CD4-positive, CD25-positive, alpha-beta regulatory T cell (primary cell): ENCODE measurements around the gene CRIP3. TPM values are rescaled to one million over a fixed set of nuclear protein-coding genes. Genes with fewer than 3 reads are reported as not detected.

Experiments used
- ATAC-seq, 2 donors: fragments of 150-1000 bp; cut with Tn5 transposase; one replicate each; pipeline ENCODE4 v1.10.0; 2021; ENCODE audit warnings: low read depth in 2 of 2, moderate number of reproducible peaks in 2 of 2, moderate library complexity in 1 of 2
- DNase-seq, 3 donors: peaks; one replicate each; pipeline versions ENCODE4 v3.0.0 to v3.0.0-alpha.2; 2012 to 2022; ENCODE audit warnings: mixed read lengths in 1 of 3
- H3K27ac ChIP-seq: one replicate; pipeline ENCODE4 v1.7.0; 2013; ENCODE audit warnings: mild to moderate bottlenecking, low read length; ENCODE audit not compliant: insufficient read depth, poor library complexity, severe bottlenecking
- H3K27me3 ChIP-seq: one replicate; pipeline ENCODE4 v1.7.0; 2013; ENCODE audit warnings: low read length; ENCODE audit not compliant: control insufficient read depth, insufficient read depth
- H3K36me3 ChIP-seq: one replicate; pipeline ENCODE4 v1.7.0; 2013; ENCODE audit warnings: mild to moderate bottlenecking, low read length, moderate library complexity; ENCODE audit not compliant: control insufficient read depth, insufficient read depth
- H3K4me1 ChIP-seq: 2 replicates; pipeline ENCODE4 v1.7.0; 2013; ENCODE audit warnings: mild to moderate bottlenecking, low read length; ENCODE audit not compliant: insufficient read depth, control insufficient read depth, poor library complexity, severe bottlenecking
- H3K4me3 ChIP-seq: one replicate; pipeline ENCODE4 v1.7.0; 2013; ENCODE audit warnings: low read depth, mild to moderate bottlenecking, low read length, moderate library complexity
- H3K9me3 ChIP-seq, 2 experiments: 1 replicate in 1 of 2; 2 replicates in 1 of 2; pipeline ENCODE4 v1.7.0; 2013; ENCODE audit warnings: low read length in 2 of 2, mild to moderate bottlenecking in 1 of 2, moderate library complexity in 1 of 2; ENCODE audit not compliant: control insufficient read depth in 2 of 2
- H3K27ac Mint-ChIP-seq, 3 donors: one replicate each; pipeline ENCODE4 v1.8.0; 2020 to 2022; ENCODE audit warnings: mild to moderate bottlenecking in 3 of 3, mixed read lengths in 3 of 3, moderate library complexity in 2 of 3
- H3K27me3 Mint-ChIP-seq: one replicate; pipeline ENCODE4 v1.8.0; 2022; ENCODE audit warnings: mild to moderate bottlenecking, mixed read lengths
- H3K36me3 Mint-ChIP-seq: one replicate; pipeline ENCODE4 v1.8.0; 2020; ENCODE audit warnings: mixed read lengths
- H3K4me1 Mint-ChIP-seq, 4 donors: one replicate each; pipeline ENCODE4 v1.8.0; 2020 to 2022; ENCODE audit warnings: mixed read lengths in 4 of 4, mild to moderate bottlenecking in 1 of 4
- H3K4me3 Mint-ChIP-seq, 4 donors: one replicate each; pipeline ENCODE4 v1.8.0; 2020 to 2022; ENCODE audit warnings: mild to moderate bottlenecking in 4 of 4, mixed read lengths in 4 of 4, moderate library complexity in 3 of 4
- H3K9me3 Mint-ChIP-seq, 7 donors: one replicate each; pipeline ENCODE4 v1.8.0; 2020 to 2022; ENCODE audit warnings: mixed read lengths in 7 of 7, mild to moderate bottlenecking in 3 of 7, moderate library complexity in 2 of 7
- polyA plus RNA-seq, 4 donors: library from polyadenylated mRNA; unstranded; fragments of 300-500 nt; fragmentation: Illumina TruSeq; gene quantifications; one replicate each; pipeline ENCODE4 v1.2.3, GENCODE V29; 2021
- total RNA-seq: library from RNA; stranded (reverse); gene quantifications from one replicate; pipeline ENCODE4 v1.2.3, GENCODE V29; 2022

CRIP3 gene
- total and polyA plus RNA-seq, 5 donors from 2014 or later: 0.35 to 3.8 TPM; not detected in 3

GRCh38 chr6:43285832-43286231 is 22.8 kb downstream of the CRIP3 start:
- no peaks in the 10 kb centered on the region for H3K36me3 Mint-ChIP-seq
- Histone ChIP-seq H3K27me3 (no peaks in the 10 kb centered on the region), H3K9me3 (no peaks in the 10 kb centered on the region), H3K4me1 (no peaks in the 10 kb centered on the region), H3K4me3 (no peak overlapping the region), H3K36me3 (no peaks in the 10 kb centered on the region), H3K27ac (no peak overlapping the region)
- no peaks in the 10 kb centered on the region for H3K9me3 Mint-ChIP-seq
- H3K4me3 Mint-ChIP-seq: no peak overlapping the region
- ATAC-seq (no peak), DNase-seq (no peak)
- H3K27ac Mint-ChIP-seq: no peak overlapping the region
- peaks cover 0 to 3% (median under 1%) of the 10 kb centered on the region in 4 donors for H3K4me1 Mint-ChIP-seq
- H3K27me3 Mint-ChIP-seq: peaks cover 32% of the 10 kb centered on the region

DNA sequence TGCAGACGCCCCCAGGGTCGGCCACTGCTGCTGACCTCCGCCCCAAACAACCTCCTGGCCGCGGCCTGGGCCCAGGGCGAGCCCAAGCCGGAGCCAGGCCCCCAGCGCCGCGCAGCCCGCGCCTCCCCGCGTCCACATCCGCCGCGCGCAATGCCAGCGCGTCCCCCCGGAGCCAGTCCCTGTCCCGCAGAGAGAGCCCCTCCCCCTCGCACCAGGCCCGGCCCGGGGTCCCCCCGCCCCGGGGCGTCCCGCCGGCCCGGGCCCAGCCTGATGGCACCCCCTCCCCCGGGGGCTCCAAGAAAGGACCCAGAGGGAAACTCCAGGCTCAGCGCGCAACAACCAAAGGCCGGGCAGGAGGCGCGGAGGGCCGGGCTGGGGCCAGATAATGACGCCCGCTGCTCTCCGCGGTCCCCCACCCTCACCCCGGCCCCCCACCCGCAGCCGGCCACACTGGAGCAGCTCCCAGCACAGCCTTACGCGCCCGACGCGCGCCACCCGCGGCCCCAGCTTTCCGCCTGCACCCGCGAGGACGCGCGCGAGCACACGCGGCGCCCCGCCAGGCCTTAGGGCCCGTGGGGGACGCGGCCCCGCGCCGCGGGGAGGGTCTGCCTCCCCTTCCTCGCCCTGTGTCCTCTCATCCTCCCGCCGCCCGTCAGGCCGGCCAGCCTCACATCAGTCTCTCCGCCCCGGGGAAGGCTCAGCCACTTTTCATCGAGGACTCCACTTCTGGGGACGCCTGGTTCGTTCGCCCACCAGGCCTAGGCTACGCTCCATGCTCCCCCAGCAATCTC is 23.4 kb downstream of the CRIP3 start:
- DNase-seq (no peak), ATAC-seq (no peak)
- Histone ChIP-seq H3K4me3 (no peak overlapping the region), H3K4me1 (no peaks in the 10 kb centered on the region), H3K27me3 (no peaks in the 10 kb centered on the region), H3K9me3 (no peaks in the 10 kb centered on the region), H3K36me3 (no peaks in the 10 kb centered on the region), H3K27ac (no peak overlapping the region)
- H3K27me3 Mint-ChIP-seq: peaks cover 38% of the 10 kb centered on the region
- no peaks in the 10 kb centered on the region for H3K9me3 Mint-ChIP-seq
- H3K36me3 Mint-ChIP-seq: no peaks in the 10 kb centered on the region
- H3K27ac Mint-ChIP-seq: no peak overlapping the region
- H3K4me3 Mint-ChIP-seq: no peak overlapping the region
- peaks cover 0 to 3% (median under 1%) of the 10 kb centered on the region in 4 donors for H3K4me1 Mint-ChIP-seq

GRCh38 chr6:43283905-43284304 is 24.7 kb downstream of the CRIP3 start:
- DNase-seq (no peak), ATAC-seq (no peak)
- Histone ChIP-seq H3K4me3 (no peak overlapping the region), H3K36me3 (no peaks in the 10 kb centered on the region), H3K4me1 (no peaks in the 10 kb centered on the region), H3K9me3 (no peaks in the 10 kb centered on the region), H3K27me3 (no peaks in the 10 kb centered on the region), H3K27ac (no peak overlapping the region)
- peaks cover 45% of the 10 kb centered on the region for H3K27me3 Mint-ChIP-seq
- peaks cover 0 to 3% (median under 1%) of the 10 kb centered on the region in 4 donors for H3K4me1 Mint-ChIP-seq
- H3K4me3 Mint-ChIP-seq: no peak overlapping the region
- no peaks in the 10 kb centered on the region for H3K9me3 Mint-ChIP-seq
- no peak overlapping the region for H3K27ac Mint-ChIP-seq
- H3K36me3 Mint-ChIP-seq: no peaks in the 10 kb centered on the region

GRCh38 chr6:43283514-43283901 is 25.1 kb downstream of the CRIP3 start:
- no peaks in the 10 kb centered on the region for H3K27me3 ChIP-seq

DNA sequence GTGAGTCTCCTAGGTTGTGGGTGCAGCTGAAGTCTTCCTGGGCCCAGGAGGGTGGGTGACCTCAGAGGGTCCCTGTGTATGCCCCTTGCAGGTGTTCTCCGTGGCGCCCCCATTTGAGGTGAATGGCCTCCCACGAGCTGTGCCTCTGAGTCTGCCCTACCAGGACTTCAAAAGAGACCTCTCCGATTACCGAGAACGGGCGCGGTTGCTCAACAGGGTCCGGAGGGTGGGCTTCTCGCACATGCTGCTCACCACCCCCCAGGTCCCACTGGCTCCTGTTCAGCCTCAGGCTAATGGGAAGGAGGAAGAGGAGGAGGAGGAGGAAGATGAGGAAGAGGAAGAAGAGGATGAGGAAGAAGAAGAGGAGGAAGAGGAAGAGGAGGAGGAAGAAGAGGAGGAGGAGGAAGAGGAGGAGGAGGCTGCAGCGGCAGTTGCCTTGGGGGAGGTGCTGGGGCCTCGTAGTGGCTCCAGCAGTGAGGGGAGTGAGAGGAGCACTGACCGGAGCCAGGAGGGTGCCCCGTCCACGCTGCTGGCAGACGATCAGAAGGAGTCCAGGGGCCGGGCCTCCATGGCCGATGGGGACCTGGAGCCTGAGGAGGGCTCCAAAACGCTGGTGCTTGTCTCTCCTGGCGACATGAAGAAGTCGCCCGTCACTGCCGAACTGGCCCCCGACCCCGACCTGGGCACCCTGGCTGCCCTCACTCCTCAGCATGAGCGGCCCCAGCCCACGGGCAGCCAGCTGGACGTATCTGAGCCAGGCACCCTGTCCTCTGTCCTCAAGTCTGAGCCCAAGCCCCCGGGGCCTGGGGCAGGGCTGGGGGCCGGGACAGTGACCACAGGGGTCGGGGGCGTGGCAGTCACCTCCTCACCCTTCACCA is 25.8 kb downstream of the CRIP3 start:
- Mint-ChIP-seq H3K4me3 (no peak overlapping the region), H3K9me3 (no peaks in the 10 kb centered on the region), H3K4me1 (peaks cover 0 to 3% (median under 1%) of the 10 kb centered on the region in 4 donors), H3K36me3 (no peaks in the 10 kb centered on the region), H3K27ac (no peak overlapping the region), H3K27me3 (peaks cover 51% of the 10 kb centered on the region)
- DNase-seq: no peak
- H3K4me3 ChIP-seq: no peak overlapping the region
- no peaks in the 10 kb centered on the region for H3K36me3 ChIP-seq
- H3K9me3 ChIP-seq: no peaks in the 10 kb centered on the region
- no peaks in the 10 kb centered on the region for H3K27me3 ChIP-seq
- no peak overlapping the region for H3K27ac ChIP-seq
- H3K4me1 ChIP-seq: no peaks in the 10 kb centered on the region
- ATAC-seq: no peak

More at GRCh38 chr6:43283514-43283901, 25.1 kb downstream of the CRIP3 start:
- Mint-ChIP-seq H3K4me1 (peaks cover 0 to 3% (median under 1%) of the 10 kb centered on the region in 4 donors), H3K9me3 (no peaks in the 10 kb centered on the region), H3K27ac (no peak overlapping the region), H3K36me3 (no peaks in the 10 kb centered on the region), H3K4me3 (no peak overlapping the region), H3K27me3 (peaks cover 48% of the 10 kb centered on the region)
- H3K27ac ChIP-seq: no peak overlapping the region
- DNase-seq (no peak), ATAC-seq (no peak)
- H3K36me3 ChIP-seq: no peaks in the 10 kb centered on the region
- H3K4me1 ChIP-seq: no peaks in the 10 kb centered on the region
- no peak overlapping the region for H3K4me3 ChIP-seq
- H3K9me3 ChIP-seq: no peaks in the 10 kb centered on the region

DNA sequence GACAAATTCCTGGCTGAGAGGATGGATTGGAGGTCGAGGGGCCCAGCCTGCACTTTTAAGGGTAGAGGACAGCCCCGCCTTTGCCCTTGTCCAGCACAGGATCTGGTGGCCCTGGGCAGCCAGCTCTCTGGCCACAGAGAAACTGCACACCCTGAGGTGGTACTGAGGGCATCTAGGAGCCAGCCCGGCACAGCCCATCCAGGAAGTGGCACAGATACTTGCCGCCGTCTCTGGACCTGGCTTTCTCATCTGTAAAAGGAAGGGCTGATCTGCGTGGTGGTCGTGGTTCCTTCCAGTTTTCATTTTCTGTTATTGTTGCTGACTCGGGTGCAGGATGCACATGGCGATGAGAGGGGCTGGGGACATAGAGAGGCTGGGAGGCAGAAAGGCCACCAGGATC is 26.6 kb downstream of the CRIP3 start:
- no peaks in the 10 kb centered on the region for H3K9me3 ChIP-seq
- Mint-ChIP-seq H3K27ac (no peak overlapping the region), H3K27me3 (peaks cover 49% of the 10 kb centered on the region), H3K36me3 (no peaks in the 10 kb centered on the region), H3K9me3 (no peaks in the 10 kb centered on the region), H3K4me3 (peak overlapping the region in 1 of 4 donors; percentile 63), H3K4me1 (peaks cover 0 to 4% (median under 1%) of the 10 kb centered on the region in 4 donors)
- H3K27ac ChIP-seq: no peak overlapping the region
- H3K36me3 ChIP-seq: no peaks in the 10 kb centered on the region
- no peak overlapping the region for H3K4me3 ChIP-seq
- ATAC-seq: no peak
- H3K4me1 ChIP-seq: no peaks in the 10 kb centered on the region
- DNase-seq: no peak
- no peaks in the 10 kb centered on the region for H3K27me3 ChIP-seq

GRCh38 chr6:43280234-43280633 is 28.4 kb downstream of the CRIP3 start:
- H3K36me3 ChIP-seq: no peaks in the 10 kb centered on the region
- Mint-ChIP-seq H3K36me3 (no peaks in the 10 kb centered on the region), H3K9me3 (no peaks in the 10 kb centered on the region), H3K27me3 (peaks cover 47% of the 10 kb centered on the region), H3K27ac (no peak overlapping the region), H3K4me1 (peaks cover 0 to 12% (median 7%) of the 10 kb centered on the region in 4 donors), H3K4me3 (no peak overlapping the region)
- no peak overlapping the region for H3K27ac ChIP-seq
- H3K4me1 ChIP-seq: peaks cover 14% of the 10 kb centered on the region
- peaks cover 3% of the 10 kb centered on the region for H3K27me3 ChIP-seq
- DNase-seq: no peak
- H3K4me3 ChIP-seq: no peak overlapping the region
- no peaks in the 10 kb centered on the region for H3K9me3 ChIP-seq
- ATAC-seq: no peak
